Measurements from ENCODE around the gene HLA-DMB.
"Not testable (repeated sequence)": the region's sequence is repeated elsewhere in the genome, so short reads cannot be mapped to it uniquely, and the experiment has no call there.

The HLA-DMB gene

GRCh38 chr6:32950010-32950409, 9.2 kb upstream of the HLA-DMB start:
- DNase-seq (ENCODE audit: low read depth), result no peak

GRCh38 chr6:32949113-32949512, 8.3 kb upstream of the HLA-DMB start:
- DNase-seq (ENCODE audit: low read depth), result no peak

DNA sequence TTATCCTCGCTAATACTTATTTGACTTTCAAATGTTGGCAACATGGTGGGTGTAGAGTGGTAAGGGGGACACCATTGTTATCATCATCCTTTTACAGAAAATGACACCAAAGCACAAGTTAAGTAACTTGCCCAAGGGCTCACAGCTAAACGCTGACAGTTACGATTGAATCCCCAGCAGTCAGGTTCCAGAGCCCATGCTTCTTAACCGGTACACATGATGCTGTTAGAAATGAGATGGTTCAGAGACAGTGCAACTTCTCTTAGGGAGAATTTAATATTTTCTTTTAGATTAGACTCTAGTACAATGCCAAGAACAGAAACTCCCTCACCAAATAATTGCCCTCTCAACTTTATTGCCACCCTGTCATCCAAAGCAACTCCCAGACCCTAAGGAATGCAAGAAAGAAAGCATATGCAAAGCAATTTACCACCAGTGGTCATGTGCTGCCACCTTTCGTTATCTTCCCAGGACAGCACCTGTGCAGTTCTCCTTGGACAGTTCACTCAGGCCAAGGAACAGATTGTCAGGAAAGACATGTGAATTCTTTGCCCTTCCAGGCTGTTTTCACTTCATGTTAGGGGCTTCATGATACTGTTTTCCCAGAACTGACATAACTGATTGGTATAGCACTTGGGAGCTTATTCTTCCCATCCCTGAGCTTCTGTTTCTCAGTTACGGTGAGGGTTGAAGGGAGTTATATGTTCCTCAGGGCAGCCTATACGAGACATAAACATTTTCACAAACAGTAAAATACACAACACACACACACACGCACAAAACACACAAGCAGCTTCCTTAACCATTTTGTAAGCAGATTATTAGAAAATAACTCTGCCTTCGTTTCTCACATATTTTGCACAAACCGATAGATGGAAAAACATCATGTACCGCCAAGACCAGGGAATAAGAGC, 7.0 kb upstream of the HLA-DMB start:
- no peak for DNase-seq (ENCODE audit: low read depth)

DNA sequence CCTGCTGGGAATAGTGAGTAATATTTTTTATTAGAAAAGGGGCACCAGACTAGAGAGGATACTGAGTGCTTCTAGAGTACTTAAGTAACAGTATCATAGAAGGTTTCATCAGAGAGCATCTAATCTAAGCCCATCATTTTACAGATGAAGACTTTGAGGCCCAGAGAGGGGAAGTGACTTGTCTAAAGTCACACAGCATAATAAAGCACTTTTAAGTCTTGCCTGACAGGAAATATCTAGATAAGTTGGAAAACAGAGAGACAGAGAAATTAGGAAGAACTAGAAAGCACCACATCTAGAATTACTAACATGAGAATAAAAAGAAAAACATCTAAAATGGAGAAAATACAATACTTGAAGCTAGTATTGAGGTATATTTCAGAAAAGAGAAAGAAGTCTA, 6.1 kb upstream of the HLA-DMB start:
- no peak for DNase-seq (ENCODE audit: low read depth)

DNA sequence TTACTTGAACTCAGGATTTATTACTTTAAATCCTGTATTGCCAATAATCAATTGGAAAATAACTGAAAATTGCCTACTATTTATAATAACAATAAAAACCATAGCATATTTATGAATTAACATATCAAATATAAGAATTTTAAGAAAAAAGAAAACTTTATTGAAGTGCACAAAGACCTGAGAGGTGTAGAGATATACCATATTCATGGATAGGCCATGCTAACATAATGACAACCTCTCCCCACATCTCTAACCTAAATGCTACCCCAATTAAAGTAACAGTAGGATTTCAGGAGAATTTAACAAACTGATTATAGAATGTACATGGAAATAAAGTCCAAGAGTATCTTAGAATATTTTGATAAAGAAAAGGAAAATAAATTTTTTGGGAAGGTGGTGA, 5.1 kb upstream of the HLA-DMB start:
- DNase-seq (ENCODE audit: low read depth), result no peak

- DNase-seq (ENCODE audit: low read depth), result no peak
Measured at GRCh38 chr6:32945108-32945760, 4.4 kb upstream of the HLA-DMB start.

DNA sequence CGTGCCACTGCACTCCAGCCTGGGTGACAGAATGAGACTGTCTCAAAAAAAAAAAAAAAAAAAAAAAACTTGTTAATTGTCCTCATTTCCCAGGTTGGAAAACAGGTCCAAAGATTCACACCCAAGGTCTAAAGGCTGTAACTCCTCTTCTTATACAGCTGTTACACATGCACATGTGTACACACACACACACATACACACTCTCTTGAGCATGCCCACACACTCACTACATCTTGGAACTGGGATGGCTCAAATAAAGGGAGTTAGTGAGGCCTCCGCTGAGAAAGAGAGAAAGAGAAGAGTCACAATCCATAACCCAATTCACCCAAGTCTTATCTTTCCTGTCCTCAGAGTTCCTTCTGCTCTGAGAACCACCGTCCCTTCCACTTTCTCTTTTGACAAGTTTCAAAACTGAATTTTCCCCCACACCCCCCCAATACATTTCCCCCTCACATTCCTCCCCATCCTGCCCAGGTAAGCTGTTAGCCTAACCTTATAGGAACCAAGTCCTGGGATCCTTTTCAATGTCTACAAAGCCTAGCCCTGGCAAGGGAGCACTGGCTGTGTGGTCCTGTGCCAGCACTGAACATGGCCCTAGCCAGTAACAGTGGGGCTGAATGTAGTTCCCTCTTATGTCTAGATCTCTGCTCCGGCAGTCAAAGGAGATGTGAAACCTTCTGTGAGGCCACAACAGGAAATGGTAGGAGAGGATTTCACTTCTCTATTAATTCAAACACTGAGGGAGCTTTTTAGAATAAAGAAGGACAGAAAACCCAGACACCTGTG, 3.2 kb upstream of the HLA-DMB start:
- no peak for DNase-seq (ENCODE audit: low read depth)

GRCh38 chr6:32942555-32943123, 1.8 kb upstream of the HLA-DMB start:
- DNase-seq (ENCODE audit: low read depth), result not testable (repeated sequence)

DNA sequence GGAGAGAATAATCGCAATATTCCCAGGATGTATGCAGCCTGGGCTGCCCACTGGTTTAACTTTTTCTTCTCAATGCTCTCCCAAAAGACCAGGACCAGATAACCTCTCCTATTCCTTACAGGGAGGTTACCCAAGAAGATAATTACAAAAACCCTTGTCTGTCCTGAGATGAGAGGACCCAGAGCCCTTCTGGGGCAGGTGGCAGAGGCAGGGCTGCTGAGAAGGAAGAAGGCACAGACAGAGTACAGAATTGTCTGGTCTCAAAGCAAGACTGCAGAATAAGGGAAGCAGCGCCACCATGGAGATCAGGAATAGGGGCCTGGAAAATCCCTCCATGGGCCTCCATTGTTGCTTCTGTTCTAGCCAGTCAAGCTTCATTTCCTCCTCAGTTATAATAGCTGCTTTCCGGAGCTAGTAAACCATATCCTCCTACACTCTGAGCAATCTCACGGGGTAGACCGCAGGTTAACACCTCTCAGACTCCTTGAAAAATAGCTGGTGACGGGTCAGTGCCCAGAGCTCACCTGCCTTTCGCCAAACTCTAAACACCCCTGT, 463 bp upstream of the HLA-DMB start:
- DNase-seq (ENCODE audit: low read depth), result peak; percentile 30

DNA sequence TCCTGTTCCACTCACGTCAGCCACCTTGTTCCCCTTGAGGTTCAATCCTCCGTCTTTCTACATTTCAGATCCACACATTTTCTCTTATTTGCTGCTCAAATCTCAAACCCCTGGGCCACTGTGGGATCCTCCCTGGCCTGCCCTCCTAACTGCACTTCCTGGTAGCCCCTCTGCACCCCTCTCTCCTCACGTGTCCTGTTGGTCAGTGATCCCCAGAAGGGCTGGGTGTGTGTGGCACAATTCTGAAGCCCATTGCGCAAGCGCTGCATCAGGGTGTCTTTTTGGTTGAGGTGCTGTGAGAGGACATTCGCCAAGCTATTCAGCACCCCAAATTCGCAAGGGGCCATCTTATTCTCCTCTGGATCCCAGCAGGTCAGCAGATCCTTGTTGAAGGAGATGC, 2.3 kb downstream of the HLA-DMB start:
- DNase-seq (ENCODE audit: low read depth), result no peak

DNA sequence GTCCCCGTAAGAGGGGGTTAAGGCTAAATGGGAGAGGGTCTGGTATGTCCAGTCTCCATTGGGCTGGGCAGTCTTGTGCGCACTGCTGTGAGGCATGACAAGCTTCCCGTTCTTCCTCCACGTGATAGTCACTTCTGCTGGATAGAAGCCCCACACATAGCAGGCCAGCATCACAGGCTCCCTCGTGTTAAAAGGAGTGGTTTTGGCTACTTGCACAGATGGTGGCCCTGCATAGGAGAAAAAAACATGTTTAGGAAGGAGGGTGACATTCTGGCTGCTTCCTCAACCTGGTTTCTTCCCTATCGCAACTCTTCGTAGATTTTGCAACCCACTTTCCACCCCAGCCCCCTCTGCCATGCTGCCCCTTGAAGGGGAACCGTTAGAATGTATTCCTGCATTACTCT, 3.6 kb downstream of the HLA-DMB start:
- DNase-seq (ENCODE audit: low read depth), result no peak

DNA sequence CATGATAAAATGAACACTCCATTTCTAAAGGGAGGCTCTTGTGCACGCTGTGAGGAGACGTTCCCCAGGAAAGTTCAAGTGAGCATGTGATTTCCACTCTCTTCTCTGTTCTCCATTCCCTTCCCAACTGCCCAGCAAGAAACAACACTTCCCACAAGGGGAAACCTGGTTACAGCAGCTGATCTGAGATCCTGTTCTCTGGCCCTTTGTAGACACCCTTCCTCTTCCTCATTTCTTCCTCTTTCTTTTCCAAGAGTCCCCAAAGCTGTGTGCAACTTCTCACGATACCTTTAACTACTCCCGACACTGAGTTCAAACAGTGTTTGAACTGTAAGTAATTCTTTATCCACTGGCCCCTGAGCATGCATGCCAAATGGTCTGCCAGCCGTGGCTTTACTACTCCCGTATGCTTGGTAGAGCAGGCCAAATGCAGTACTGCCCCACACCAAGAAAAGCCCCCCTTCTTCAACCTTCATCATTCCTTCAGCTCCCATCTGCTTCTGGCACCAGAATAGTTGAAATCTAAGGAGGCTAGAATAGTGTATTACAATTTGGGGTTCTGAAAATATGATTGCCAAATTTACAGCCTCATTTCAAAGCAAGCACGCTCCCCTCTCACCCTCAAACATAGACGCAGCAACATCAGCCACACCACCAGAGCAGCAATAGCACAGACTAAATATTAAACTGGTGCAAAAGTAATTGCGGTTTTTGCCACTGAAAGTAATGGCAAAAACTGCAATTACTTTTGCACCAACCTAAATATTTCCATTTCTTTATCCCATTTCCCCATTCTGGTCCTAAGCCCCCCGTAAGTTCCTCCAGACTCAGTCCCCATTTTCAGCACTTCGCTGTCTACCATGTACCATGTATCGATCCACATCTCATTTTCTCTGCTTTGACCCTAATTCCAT, 4.3 kb downstream of the HLA-DMB start:
- no peak for DNase-seq (ENCODE audit: low read depth)

DNA sequence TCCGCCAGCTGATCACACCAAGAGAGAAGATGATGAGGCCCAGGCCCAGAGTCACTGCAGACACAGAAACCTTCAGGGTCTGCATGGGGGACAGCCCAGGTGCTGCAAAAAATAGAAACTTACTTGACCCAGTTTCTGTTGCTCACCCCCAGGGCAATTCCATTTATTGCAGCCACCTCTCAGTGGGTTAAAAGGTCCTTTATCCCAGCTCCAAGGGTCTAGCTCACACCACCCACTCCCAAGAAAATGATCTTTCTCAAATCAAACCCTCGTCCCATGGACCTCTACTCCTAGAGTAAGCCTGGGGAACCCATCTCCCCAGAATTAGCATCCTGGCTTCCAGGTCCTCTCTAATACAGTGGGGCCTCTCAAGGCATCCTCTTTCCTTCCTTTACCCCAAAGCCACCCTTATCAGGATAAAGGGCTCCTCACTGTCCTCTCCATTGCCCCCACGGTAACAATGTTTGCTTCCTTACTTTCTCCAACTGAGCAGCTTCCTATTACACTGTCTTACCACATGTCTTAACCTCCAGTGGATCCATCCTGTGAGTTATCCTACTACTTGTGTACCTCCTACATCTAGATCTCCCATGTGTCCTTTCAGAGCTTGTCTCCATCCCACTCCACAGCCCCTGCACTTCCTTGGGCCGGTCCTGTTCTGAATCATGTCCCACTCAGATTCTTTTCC, 5.1 kb downstream of the HLA-DMB start:
- no peak for DNase-seq (ENCODE audit: low read depth)

- peak; percentile 62 for DNase-seq (ENCODE audit: low read depth)
Measured at GRCh38 chr6:32933661-32934085, 7.2 kb downstream of the HLA-DMB start.

DNA sequence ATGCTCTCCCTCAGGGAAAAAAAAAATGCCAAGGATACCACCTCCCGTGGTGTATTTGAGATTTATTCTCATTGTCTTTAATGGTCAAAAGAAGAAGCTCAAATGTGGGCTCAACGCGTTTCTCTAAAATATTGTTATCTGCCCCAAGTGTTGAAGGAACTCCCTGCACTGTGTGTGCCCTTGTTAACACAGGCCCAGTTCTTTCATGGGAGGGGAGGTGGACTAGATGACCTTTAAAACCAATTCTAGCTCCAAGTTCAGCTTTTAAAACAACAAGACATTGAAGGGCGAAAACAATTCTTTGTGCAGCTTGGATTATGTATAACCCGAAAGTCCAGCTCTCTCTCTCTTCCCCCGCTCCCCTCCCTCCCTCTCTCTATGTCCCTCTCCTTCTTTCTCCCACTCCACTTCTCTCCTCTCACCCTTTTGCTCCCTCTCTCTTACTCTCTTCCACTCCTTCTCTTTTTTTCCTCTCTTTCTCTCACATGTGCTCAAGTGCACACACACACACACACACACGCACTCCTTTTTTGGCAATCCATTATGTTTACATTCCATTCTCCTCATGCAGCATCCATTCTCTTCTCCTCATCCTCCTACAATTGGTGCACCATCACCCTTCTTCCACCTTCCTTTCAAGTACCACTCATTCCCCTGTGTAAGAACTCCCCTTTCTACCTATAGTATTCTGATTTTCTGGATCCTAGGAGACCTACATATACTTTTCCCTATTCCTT, 8.5 kb downstream of the HLA-DMB start:
- no peak for DNase-seq (ENCODE audit: low read depth)

DNA sequence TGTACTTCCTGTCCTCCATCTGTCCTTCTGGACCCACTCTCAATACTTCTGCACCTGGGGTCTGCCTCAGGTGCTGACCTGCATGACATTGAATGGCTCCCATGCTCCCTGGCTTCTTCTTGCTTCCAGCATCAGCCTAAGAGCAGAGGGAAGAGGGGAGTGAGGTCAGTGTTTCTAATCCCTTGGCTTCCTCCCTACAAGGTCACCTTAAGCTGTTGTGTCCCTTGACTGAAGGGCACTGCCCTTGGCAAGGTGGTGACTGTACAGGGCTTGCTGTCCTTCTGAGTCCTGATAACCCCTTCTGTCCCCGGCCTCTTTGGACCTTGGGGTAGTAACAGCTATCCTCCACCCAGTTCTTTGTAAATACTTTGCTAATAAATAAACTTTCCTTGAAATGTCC, 9.6 kb downstream of the HLA-DMB start:
- no peak for DNase-seq (ENCODE audit: low read depth)

GRCh38 chr6:32922083-32922482, 18.7 kb downstream of the HLA-DMB start:
- DNase-seq (ENCODE audit: low read depth), result no peak

- no peak for DNase-seq (ENCODE audit: low read depth)
Measured at GRCh38 chr6:32920715-32921114, 20.1 kb downstream of the HLA-DMB start.

GRCh38 chr6:32912951-32913350, 27.9 kb downstream of the HLA-DMB start:
- no peak for DNase-seq (ENCODE audit: low read depth)

GRCh38 chr6:32908897-32909296, 31.9 kb downstream of the HLA-DMB start:
- no peak for DNase-seq (ENCODE audit: low read depth)

Measured in activated T-helper 9 cell treated with anti-CD3 and anti-CD28 coated beads, Interleukin-2, amount 50 U/mL, for 16 hours (primary cell).